GM21576 (cell line): Measurements from ENCODE around the gene CCDC40.

Experiments used
- ATAC-seq: cut with Tn5 transposase; IDR thresholded peaks from one replicate; pipeline ENCODE4 v1.9.1; 2021; ENCODE audit warnings: mild to moderate bottlenecking, moderate library complexity; ENCODE audit not compliant: unreplicated experiment

CCDC40 gene

GRCh38 chr17:80129006-80129565 is 92.6 kb downstream of the CCDC40 start:
- no peak for ATAC-seq

GRCh38 chr17:80130992-80131391 is 94.5 kb downstream of the CCDC40 start:
- ATAC-seq: no peak

DNA sequence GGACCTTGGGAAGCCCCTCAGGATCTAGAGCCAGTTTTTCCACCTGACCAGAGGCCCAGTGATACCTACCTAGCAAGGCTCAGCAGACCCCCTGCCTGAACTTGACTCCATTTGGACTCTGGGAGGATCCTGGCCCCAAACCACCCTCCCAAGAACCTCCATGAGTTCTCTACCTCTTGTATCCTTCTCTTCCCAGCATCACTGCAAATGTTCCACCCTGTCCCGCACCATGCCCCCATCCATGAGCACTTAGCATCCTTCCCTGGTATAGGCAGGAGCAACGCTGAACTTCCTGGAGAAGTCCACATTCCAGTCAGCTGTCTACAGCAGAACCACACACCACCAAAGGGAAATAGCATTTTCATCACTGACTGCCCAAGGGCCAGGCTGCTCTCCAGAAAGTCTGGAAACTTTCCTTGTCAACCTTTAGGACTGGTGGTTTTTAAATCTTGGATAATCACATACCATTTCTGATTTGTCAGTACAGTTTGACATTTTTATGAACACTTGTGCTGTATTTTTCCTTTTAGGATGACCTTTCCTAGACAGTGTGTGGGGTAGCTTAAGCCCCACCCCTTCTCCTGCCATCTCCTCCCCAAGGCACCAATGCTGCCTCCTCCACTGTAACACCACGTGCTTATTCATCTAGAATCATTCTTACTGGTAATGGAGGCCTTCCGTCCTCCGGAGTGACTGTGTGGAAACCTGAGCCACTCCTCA is 96.6 kb downstream of the CCDC40 start:
- no peak for ATAC-seq

- ATAC-seq: no peak
Observed at GRCh38 chr17:80133626-80133970, 97.2 kb downstream of the CCDC40 start.

DNA sequence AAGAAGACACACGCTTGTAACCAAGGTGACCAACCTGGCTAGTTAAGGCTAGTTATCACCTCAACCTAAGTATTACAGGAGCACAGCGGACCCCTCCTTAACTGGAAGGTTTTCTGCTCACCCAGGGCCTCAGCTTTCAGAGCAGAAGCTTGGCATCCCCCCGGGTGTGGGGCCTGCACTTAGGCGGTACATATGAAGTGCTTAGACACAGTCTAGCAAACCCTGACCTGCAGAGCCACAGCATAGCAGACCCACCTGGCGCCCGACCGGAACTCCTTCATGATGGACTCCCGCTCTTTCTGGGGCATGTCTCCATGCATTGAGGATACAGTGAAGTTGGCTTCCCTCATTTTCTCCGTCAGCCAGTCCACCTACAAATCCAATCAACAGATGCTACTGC is 100.7 kb downstream of the CCDC40 start:
- no peak for ATAC-seq

- no peak for ATAC-seq
Observed at GRCh38 chr17:80138856-80139426, 102.5 kb downstream of the CCDC40 start.

DNA sequence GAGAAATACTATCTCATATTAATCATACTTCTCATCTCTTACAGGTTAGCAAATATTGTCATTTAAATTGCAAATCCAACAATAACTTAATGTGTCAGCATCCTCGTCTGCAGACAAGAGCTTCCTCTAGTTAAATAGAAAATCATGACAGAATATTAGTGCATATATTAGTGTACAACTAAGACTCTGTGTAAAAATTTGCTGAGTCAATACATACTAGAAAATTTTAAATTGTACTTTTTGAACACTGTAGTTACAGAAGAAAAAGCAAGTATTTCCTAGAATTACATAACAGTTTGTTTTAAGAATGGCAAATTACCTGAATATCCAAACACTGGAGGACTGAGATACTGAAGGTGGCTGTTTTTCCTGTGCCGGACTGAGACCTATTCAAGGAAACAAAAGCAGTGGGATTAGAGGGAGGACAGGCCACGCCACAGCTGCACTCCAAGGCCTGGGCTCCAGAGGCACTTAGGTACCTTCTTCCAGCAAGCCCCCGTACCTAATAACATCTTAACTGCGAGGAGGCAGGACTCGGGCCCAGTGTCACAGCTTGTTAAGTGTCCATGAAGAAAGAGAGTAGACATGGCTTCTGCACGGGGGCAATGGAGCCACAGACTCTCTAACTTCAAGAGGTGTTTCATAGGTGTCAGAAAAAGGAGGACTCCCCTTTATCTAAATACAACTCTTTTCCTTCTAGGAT is 105.2 kb downstream of the CCDC40 start:
- ATAC-seq: no peak

DNA sequence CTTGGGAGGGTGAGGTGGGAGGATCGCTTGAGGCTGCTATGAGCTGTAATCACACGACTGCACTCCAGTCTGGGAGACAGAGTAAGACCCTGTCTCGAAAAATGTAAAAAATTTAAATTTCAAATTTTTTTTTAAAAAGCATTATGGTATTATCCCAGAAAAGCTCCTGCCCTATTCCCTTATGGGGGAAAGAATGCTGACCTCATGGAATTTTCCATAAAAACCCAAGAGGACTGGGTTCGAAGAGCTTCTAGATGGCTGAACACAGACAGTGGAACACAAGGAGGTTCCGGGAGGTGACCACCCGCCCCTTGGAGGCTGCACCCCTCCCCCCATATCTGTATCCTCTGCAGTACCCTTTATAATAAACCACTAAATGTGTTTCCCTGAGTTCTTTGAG is 106.5 kb downstream of the CCDC40 start:
- no peak for ATAC-seq

DNA sequence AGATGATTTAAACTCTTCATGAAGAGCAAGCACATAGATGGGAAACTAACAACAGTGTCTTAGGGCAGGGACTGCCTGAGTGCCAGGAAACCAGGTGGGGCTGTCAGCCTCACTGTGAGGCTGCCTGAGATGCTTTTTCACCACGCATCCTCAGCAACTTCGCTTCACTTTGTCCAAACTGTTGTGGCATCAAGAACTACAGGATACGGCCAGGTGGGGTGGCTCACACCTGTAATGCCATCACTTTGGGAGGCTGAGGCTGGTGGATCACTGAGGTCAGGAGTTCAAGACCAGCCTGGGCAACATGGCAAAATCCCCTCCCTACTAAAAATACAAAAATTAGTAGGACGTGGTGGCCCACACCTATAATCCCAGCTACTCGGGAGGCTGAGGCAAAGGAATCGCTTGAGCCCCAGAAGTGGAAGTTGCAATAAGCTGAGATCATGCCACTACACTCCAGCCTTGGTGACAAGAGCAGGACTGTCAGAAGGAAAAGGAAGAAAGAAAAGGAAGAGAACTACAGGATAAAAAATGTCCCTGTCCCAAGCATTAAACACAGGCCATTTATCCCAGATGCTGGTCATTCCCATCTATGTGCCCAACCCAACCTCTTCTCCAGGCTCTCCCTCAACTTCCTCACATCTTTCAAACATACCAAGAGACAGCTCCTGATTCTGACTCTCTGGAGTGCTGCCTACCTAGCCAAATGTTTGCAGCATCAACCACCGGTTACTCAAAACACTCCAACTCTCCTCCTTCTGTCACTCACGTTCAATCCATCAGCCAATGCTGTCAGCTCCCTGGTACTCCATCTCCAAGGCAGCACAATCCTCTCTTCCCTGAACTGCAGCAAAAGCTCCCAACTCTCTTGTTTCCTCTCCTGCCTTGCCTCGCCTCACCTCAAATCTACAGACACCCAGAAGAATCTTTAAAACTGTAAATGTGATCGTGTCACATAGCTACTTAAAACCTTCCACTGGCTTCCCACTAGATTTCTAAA is 108.9 kb downstream of the CCDC40 start:
- ATAC-seq: no peak

- peak; percentile 16 for ATAC-seq
Observed at GRCh38 chr17:80146121-80147034, 109.9 kb downstream of the CCDC40 start.

- ATAC-seq: peak; percentile 71
Observed at GRCh38 chr17:80147035-80147822, 110.8 kb downstream of the CCDC40 start, which contains the start of gene EIF4A3. Gene EIF4A3 (minus strand): TSS chr17:80147128. CDS start chr17:80146961, 167 bp downstream.
